Activated CD4-positive, alpha-beta T cell treated with anti-CD3 and anti-CD28 coated beads, Interleukin-2, Interleukin-4, amounts not matched to agents 100 ng/mL and 50 ng/mL, durations not matched to agents 16 hours and 8 hours (primary cell): Measurements from ENCODE around the gene TNFSF8.

ENCODE experiments used
- DNase-seq: peaks from one replicate; pipeline ENCODE4 v3.0.0-alpha.2; 2020; ENCODE audit warnings: low spot score

TNFSF8 gene

DNA sequence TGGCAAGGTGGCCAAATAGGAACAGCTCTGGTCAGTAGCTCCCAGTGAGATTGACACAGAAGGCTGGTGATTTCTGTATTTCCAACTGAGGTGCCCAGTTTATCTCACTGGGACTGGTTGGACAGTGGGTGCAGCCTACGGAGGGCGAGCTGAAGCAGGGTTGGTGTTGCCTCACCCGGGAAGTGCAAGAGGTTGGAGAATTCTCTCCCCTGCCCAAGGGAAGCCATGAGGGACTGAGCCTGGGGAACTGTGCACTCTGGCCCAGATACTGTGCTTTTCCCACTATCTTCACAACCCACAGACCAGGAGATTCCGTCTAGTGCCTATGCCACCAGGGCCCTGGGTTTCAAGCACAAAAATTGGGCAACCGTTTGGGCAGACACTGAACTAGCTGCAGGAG, 61.0 kb downstream of the TNFSF8 start:
- no peak for DNase-seq

DNA sequence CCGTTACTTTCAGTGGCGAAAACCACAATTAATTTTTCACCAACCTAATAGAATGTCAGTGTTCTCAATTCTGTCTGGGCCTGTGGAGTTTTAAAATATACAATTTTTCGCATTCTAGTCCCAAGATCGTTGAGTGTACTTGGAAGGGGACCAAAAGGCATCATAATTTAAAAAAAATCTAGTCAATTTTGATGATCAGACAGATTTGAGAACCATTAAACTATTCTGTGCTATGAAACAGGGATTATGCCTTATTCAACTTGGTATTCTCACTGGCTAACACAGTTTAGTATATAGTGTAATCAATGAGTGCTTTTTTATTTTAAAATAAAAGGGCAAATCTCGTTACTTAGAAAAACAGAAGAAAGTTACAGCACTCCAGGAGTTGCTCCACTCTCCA, 63.1 kb downstream of the TNFSF8 start:
- DNase-seq: no peak

DNA sequence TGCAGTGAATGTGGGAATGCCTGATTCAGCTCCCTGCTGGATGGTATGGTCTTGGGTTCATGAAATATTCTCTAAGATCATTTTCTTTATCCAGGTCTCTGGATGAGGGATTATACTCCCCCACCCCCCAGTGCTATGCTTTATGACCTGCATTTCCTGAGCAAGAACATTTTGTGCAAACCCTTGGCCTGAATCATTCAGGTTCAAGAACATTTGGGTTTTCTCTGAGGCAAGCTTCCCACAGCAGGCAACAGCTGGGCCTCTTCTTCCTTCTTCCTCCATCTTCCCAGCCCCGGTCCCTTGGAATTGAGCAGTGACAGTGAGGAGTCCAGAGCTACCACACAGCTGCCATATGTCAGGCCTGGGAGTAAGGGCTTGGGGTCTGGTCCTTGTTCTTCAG, 65.9 kb downstream of the TNFSF8 start:
- DNase-seq: no peak

DNA sequence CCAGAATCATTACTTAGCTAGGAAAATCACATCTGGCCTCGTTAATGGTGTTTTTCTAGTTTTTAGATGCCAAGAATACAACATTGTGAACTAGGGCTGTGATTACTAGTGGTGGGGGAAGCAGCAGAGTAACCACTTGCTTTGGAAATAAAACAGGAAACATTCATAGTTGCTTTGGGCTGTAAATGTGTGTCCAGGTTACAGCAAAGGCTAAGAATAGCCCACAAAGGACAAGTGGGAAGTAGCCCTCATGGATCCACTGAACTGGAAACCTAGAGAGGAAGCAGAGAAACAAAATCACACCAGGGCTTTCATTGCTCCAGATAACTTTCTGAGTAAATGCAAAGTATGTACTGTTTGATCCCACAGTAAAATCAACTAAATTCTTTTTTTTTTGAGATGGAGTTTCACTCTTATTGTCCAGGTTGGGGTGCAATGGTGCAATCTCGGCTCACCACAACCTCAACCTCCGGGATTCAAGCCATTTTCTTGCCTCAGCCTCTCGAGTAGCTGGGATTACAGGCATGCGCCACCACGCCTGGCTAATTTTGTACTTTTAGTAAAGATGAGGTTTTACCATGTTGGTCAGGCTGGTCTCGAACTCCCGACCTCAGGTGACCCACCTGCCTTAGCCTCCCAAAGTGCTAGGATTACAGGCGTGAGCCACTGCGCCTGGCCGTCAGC, 68.3 kb downstream of the TNFSF8 start:
- DNase-seq: no peak

DNA sequence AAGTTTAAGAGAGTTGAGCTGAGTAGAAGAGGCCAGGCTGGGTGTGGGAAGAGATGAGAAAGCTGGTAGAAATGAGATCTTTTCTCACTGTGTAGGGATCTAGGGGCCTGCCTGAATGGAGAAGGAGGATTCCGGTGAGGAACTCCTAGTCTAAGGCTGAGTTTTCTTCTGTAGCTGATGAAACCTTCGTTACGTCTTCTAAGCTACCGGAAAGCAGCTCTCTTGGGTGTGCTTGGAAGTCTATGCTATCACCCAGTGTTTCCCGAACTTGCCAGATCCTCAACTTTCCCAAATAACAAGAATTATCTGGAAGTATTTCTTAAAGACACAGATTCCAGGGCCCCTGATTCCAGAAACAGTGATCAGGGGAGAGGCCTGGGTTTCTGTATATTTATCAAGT, 69.1 kb downstream of the TNFSF8 start:
- DNase-seq: no peak

DNA sequence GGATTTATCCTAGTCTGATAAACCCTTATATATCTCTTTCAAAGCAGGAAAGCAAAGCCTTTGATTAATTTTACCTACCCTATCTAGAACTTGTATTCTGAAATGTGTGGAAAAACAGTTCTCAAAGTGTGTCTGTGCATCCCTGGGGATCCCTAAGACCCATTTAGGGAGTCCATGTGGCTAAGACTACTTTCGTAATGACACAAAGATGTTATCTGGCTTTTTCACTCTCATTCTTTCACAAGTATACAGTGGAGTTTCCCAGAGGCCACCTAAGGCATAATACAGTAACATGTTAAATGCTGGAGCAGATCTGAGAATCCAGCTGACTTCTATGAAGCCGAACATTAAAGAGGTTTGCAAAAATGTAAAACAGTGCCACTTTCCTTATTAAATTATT, 70.2 kb downstream of the TNFSF8 start:
- no peak for DNase-seq

DNA sequence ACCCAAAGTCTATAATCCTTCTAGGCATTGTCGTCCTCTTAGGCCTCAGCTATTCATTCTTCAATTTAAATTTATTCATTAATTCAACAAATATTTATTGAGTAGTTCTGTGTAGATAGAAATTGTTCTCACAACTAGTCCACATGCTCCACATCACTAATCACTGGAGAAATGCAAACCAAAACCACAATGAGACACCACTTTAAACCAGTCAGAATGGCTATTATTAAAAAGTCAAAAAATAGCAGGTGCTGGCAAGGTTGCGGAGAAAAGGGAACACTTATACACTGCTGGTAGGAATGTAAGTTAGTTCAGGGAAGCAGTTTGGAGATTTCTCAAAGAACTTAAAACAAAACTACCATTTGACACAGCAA, 73.5 kb downstream of the TNFSF8 start:
- DNase-seq: no peak

DNA sequence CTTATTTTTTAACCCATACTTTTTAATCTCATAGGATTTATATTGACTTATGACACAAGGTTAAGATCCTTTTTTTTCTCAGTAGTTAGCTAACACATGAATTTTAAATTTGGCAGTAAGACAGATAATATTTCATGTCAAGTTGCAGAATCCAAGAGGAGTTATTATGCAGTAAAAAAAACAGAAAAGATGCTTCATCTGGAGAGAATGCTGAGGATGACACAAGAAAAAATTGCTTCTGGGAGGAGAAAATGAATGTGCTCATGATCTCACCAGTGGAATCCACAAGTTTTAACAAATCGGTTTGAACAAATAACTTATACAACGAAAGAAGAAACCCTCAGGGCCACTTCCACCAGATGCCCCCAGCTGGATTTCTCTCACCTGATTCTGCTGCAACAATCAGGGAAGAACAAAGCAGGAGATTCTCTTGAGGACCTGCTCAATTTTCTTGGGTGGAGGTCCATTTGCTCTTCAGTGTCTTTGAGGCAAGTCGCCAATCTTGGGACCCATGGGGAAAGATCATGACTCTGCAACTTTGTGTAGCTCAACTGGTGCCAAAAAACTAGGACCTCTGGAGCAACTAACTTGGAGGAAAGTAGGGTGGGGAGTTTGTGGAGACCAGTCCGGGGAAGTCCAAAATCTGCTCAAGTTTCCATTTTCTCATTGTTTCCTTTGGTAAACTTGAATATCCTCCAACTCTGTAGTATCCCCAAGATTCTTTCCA, 74.0 kb downstream of the TNFSF8 start:
- DNase-seq: no peak

DNA sequence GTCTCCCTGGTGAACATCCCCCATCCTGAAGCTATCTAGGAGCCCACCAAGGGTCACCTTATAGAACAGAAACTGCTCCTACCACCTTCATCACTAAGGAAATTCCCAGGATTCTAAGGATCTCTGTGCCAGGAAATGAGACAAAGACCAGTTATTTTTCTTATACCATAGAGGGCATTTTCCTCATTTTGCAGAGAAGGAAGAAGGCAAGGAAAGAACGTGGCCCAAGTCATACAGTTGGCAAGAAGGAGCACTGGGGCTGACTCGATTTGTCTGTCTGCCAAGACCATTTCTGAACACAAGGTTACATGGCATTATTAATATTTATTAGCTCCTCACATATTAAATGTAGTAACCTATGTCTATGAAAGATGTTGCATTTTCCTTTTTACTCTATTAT, 74.9 kb downstream of the TNFSF8 start:
- no peak for DNase-seq

DNA sequence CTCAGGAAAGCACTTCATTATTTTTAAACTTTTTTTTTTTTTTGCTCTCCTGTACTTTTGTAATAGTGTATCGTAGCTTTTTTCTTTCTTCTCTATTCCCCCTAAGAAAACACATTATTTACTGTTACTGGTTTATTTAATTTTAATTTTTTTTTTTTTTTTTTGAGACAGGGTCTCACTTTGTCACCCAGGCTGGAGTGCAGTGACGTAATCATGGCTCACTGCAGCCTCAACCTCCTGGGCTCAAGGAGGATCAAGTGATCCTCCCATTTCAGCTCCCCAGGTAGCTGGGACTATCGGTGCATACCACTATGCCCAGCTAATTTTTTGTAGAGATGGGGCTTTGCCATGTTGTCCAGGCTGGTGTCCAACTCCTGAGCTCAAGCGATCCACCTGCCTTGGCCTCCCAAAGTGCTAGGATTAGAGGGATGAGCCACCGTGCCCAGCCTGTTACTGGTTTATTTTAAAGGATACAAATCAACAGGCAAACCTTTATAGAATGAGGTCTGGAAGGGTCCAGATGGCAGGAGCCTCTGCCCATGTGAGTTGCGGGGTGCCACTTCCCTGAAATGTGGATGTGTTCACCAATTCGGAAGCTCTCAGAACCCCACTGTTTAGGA, 75.5 kb downstream of the TNFSF8 start:
- DNase-seq: no peak

DNA sequence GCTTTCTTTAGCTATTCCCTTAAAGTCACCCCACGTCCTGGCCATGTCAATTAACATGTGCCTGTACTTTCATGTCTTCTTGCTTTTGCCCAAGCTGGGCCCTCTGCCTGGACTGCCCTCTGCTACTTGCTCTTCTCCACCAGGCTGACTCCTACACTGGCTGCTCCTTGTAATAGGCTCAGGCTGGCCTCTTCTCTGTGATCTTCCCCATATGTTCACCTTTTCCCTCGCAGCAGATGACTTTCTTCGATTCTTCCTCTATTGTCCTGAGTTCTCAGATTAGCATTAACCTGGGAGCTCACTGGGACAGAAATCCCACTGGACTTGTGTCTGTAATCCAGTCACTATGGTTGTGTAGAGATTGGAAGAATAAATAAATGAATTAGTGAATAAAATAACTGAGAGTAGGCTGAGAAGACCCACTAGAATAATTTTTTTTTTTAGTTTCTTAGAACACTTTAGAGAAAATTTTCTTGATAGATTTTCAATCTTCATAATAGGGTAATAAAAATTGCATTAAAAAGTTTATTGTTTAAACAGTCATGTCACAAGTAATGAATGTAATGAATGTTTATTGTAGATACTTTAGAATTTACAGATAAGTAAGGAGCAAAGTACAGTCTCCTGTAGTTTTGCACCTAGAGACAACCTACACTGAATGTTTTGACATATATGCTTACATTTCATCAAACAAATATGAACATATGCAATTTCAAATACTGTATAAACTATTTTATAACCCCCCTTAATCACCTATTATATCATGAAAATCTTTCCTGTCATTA, 77.1 kb downstream of the TNFSF8 start:
- no peak for DNase-seq

DNA sequence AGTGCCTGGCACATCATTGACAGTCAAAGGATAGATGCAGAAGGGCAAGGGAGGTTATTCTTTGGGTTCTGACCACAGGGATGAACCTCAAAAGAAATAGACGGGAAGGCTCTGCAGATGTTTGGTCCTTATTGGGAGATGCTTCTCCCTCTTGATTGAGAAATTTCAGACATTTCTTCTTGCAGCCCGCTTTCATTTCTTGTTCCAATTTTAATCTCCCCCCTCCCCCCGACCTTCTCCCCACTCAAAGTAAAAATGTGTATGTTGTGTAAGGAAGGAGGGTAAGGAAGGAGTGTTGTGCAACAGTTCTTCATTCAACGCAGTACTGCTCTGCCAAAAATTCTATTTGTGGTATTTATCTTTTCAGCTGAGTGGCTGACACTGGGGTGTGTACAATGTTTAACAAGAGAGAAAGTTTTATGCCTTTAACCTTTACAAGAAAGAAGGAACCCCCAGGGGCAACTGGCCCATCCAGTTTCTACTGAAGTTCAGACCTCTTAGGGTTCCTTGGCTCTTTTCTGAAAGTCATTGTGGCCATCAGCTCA, 78.3 kb downstream of the TNFSF8 start:
- no peak for DNase-seq

DNA sequence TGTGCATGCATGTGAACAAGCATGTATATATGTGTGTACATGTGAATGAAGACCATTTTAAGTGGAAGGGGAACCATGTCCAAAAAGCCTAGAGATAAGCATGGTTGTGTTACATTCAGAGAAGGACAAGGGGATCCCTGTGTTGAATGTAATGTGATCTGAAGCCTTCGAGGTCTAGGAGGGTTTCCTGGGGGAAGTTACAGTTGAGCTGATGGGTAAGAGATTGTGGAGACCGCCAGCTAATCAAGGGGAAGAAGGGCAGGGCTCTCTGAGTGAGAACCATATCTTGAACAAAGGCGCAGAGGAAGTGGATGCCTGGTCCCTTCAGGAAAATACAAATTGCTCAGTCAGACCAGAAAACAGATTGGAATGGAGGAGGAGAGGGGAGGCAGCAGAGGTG, 79.1 kb downstream of the TNFSF8 start:
- DNase-seq: no peak
